Measurements from ENCODE around the gene PCAT7.
"Not testable (repeated sequence)": the region's sequence is repeated elsewhere in the genome, so short reads cannot be mapped to it uniquely, and the experiment has no call there.

The PCAT7 gene

GRCh38 chr9:94554439-94555331 is at the start of gene PCAT7:
PCAT7 (plus strand) TSS chr9:94555083.
- DNase-seq = no peak

DNA sequence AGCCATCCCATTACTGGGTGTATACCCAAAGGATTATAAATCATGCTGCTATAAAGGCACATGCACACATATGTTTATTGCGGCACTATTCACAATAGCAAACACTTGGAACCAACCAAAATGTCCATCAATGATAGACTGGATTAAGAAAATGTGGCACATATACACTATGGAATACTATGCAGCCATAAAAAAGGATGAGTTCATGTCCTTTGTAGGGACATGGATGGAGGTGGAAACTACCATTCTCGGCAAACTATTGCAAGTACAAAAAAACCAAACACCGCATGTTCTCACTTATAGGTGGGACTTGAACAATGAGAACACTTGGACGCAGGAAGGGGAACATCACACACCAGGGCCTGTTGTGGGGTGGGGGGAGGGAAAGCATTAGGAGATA is 48.5 kb upstream of the PCAT7 start:
- not testable (repeated sequence) for DNase-seq

GRCh38 chr9:94507531-94508258 is 47.2 kb upstream of the PCAT7 start:
- no peak for DNase-seq

DNA sequence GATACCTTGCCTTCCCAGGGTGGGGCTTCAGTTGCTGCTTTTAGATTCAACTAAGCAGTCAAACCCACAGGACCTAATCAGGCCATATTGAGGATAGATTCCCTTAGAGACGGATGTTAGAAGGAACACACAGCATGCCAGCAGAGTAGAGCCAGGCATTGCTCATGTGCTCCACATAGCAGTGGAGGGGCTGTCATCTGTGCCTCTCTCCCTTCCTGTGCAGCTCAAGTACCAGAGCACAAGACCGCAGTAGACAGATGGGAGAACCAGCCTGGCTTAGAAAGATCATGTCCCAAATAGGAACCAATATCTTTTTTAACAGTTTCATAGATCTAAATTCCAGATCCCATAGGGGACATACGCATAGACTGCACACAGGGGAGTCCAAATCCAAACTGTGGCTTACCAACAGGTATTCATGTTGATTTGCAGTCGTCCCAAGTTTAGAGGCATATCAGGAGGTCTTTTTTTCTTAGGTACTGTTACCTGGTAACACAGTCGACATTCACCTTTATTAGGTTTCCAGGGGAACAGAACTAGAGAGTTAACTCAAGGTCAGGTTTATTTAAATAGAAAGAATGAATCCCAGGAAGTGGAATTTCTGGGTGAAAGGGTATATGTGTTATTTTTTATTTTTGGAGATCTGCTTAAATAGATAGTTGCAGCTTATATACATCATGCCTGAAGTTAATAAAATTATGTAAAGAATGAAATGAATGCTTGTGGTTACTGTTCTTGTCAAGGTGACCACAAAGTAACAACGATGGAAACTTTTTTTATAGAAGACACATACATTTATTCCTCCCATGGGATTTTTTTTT is 43.5 kb upstream of the PCAT7 start:
- no peak for DNase-seq

GRCh38 chr9:94511955-94512265 is 43.0 kb upstream of the PCAT7 start:
- no peak for DNase-seq

DNA sequence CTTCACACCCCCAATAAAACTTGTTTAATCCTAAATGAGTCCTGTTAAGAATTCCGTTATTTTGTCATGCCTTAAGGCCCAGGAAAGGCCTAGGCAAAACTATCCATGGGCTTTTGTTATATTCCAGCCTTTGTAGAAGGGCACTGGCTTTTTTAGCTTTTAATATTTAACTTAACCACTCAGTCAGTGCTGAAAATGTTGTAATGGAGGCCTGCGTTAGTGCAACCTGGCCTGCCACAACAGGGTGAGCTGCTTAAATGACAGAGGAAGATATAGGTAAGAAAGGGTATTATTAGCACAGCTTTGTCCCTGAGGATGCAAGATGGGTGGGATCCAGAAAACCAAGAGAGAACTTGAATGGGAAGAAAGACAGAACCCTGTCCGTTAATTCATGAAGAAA is 40.2 kb upstream of the PCAT7 start:
- DNase-seq = no peak

DNA sequence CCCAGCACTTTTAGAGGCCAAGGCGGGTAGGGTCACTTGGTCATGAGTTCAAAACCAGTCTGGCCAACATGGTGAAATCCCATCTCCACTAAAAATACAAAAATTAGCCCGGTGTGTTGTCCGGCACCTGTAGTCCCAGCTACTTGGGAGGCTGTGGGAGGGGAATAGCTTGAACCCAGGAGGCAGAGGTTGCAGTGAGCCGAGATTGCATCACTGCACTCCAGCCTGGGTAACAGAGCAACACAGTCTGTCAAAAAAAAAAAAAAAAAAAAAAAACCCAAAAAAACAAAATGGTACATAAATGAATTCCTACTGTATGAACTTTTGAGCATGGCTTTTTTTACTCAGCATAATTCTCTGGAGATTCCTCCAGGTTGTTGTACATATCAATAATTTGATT is 37.6 kb upstream of the PCAT7 start:
- DNase-seq = no peak

- DNase-seq = no peak
These were observed 29.4 kb upstream of the PCAT7 start for GRCh38 chr9:94525396-94526035.

DNA sequence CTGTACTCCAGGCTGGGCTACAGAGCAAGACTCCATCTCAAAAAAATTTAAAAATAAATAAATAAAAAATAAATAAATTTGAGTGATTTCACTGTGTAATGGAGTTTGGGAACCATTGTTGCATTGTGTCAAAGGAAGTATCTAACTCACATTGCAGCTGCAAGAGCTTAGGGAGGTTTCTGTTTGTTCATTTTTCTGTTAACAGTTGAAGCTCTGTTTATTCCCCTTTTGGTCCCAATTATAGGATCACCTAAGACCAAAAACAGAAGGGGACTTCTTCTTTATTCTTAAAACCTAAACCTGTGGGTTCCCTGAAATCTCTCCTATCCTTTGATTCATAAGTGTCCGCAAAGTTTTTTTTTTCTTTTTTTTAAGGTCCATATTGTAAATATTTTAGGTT is 28.6 kb upstream of the PCAT7 start:
- DNase-seq = no peak

GRCh38 chr9:94526951-94527350 is 27.9 kb upstream of the PCAT7 start:
- no peak for DNase-seq

GRCh38 chr9:94528886-94529285 is 26.0 kb upstream of the PCAT7 start:
- DNase-seq = no peak

DNA sequence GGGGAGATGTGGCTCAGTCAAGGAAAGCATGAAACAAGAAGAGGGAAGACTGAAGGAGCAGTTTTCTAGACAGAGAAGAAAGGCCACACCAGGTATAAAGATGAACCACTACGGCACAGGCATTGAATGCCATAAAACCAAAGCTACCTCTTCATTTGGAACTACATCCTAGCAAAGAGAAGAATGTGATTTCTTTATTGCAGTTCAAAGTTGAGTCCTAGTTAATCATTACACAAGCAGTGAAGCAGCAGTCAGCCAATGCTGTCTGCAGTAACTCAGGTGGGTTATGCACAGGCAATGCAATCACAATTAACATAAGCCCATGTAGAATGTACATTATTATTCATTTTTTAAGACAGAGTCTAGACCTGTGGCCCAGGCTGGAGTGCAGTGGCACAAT is 21.7 kb upstream of the PCAT7 start:
- DNase-seq = no peak

- DNase-seq = no peak
These were observed 21.3 kb upstream of the PCAT7 start for GRCh38 chr9:94533601-94534000.

GRCh38 chr9:94534901-94535300 is 20.0 kb upstream of the PCAT7 start:
- no peak for DNase-seq

GRCh38 chr9:94538908-94539307 is 16.0 kb upstream of the PCAT7 start:
- DNase-seq = no peak

- DNase-seq = not testable (repeated sequence)
These were observed 10.5 kb upstream of the PCAT7 start for GRCh38 chr9:94544335-94544734.

- no peak for DNase-seq
These were observed 8.9 kb upstream of the PCAT7 start for GRCh38 chr9:94545940-94546339.

DNA sequence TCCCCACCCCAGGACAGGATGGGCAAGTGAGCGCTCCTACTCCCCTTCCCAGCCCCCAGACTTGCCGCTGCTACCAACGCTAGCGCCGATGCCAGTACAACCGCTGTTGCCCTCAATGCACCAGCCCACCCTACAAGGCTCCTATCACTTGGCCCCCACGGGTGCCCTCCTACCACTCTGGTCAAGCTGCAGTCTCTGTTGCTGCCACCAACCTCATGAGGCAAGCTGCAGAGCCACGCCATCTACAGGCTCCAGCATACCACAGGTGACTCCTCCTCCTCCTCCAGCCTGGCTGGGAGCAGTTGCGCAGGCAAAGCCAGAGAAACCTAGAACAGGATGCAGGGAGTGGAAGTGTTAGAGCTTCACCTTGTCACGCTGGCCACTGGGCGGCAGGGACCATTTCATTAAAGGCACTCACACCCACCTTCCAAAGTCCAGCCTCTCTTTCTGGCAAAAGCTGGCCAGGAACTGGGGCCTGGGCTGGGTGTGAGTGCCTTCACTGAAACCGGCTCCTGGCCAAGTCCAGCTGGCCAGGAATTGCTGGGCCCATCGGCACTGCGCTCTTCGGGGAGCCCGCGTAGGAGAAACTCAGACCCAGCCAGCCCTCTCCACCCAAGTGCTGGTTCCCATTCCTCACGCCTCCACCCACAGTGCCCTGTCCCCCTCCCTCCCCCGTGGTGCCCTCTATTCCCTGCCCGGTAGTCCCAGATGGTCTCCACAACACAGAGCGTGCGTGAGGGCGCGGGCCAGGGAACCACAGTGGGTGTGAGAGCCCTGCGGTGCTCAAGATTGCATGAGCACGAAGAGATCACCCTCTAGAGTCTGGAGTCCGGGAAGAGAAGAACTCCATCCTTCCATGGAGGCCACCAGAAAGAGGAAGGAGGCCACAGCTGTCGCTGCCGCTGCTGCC is 1.6 kb upstream of the PCAT7 start:
- DNase-seq = no peak

GRCh38 chr9:94554078-94554438 is 825 bp upstream of the PCAT7 start:
- no peak for DNase-seq

GRCh38 chr9:94557376-94557775 is 2.5 kb downstream of the PCAT7 start:
- DNase-seq = no peak

DNA sequence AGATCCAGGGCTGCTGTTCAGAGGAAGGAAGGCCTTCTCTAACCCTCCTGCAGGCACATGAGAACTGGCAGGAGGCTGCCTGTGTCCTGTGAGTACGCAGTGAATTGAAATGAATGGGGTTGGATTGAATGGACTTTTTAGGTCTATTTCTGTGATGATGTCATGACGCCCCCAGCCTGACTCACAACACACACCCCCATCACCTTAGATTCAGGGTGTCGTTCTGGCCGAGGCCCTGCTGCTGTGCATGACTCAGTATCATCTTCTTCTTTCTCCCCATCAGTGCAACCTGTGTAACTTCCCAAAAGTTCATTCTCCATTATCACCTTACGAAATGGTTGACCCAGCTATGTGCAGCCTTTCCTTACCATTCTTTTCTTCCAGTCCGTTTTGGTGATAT is 5.4 kb downstream of the PCAT7 start:
- DNase-seq = no peak

GRCh38 chr9:94563548-94563947 is 8.7 kb downstream of the PCAT7 start:
- DNase-seq = no peak

Measured in activated CD4-positive, CD25-positive, alpha-beta regulatory T cell treated with anti-CD3 and anti-CD28 coated beads, Interleukin-2, amount 50 U/mL, for 72 hours (primary cell).